CD4-positive, alpha-beta T cell treated with Interleukin-6 for 4 hours (primary cell): ENCODE data around the gene NDUFV3.
"Not testable (repeated sequence)": the region's sequence is repeated elsewhere in the genome, so short reads cannot be mapped to it uniquely, and the experiment has no call there.

Experiments used
- DNase-seq: peaks from one replicate; pipeline ENCODE4 v3.0.0-alpha.2; 2020; ENCODE audit warnings: mixed read lengths

NDUFV3 gene

DNA sequence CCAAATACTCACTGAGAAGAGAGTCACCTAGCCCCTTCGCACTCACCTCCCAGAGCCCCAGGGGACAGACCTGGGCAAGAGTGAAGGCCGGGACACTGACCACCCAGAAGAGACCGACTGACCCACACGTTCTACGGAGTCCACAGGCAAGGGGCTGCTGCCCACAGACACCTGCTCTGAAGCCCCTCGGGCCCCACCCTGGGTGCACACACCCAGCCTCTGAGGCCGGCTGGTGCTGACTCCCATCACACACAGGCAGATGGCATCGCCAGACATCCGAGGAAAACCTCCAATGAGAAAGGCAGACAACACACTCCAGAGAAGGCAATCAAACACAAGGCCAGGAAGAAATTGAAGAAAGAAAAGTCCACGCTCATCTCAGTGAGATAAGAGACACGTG is 35.9 kb upstream of the NDUFV3 start:
- no peak for DNase-seq

DNA sequence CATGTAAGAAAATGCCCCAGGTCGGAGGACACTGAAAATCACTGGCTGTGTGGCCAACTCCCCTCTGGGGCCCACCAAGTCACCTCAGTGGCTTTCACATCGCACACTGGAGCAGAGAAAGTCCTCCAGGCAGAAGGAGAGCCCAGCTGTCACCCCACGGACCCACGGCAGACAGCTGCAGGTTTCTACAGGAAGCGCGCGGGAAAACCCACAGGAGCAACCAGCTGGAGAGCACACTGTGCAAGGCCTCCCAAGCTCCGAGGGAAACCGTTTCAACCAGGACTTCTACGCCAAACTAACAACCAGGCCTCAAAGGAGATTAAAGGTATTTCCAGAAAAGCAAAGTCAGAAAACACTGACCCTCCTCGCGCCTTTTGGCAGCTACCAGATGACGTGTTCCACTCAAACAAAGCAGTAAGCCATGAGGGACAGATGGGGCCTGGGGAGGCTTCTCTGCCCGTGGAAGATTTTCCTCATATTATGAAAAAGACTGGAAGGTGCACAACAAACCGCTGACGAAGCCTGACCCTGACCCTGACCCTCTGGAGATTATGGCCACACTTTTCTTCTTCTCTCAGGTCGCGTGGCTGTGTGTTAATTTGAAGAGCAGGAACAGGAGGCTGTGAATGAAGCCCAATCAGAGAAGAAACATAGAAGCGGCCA is 34.8 kb upstream of the NDUFV3 start:
- no peak for DNase-seq

DNA sequence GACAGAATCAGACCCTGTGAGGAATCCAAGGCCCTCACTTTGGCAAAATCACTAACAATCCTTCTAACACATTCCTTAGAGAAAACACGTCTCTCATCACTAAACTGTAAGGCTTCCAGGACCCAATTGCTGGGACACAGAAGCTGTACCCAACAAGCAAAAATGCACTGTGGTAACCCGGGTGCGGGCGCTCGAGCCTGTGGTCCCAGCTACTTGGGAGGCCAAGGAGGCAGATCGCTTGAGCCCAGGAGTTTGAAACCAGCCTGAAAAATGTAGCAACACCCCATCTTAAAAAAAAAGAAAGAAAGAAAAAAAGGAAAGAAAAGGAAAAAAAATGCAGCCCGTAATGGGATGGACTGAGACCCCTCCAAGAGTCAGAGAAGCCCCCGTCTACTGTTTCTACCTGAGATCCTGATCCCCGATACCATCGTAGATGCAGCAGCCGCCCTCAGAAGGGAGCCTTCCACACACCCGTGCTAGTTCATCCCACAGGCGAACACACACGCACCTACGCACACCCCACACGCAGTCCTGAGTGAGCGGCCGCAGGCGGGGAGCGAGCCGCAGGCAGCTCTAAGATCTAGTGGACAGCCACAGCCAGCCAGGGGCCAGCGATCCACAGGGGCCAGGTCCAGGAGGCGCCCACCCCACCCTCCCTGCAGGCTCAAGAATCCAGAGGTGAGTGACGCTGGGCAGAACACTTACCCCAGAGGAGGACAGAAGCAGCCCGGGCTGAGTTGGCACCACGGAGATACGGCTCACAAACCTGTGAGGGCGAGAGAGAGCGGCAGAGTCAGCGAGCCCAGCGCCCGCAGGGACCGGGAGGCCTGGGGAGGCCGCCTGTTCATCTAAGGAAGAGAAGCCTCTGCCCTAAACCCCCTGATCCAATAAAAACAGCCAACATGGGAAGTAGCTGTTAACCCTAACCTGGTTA is 33.9 kb upstream of the NDUFV3 start:
- DNase-seq: no peak

DNA sequence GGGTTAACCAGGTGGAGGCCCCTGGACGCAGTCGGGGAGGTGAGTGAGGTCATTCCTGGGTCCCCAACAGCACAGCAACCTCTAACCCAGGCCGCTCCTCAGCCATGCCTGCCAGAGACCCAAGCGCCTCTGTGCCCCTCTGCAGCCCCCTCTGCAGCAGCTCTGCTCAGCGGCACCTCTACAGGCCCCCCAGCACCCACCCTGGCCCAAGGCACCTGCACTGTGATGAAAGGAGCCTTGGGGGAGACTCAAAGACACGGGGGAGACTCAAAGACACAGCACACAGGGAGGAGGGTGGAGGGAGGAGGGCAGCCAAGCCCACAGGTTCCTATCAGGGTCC is 33.2 kb upstream of the NDUFV3 start:
- no peak for DNase-seq

DNA sequence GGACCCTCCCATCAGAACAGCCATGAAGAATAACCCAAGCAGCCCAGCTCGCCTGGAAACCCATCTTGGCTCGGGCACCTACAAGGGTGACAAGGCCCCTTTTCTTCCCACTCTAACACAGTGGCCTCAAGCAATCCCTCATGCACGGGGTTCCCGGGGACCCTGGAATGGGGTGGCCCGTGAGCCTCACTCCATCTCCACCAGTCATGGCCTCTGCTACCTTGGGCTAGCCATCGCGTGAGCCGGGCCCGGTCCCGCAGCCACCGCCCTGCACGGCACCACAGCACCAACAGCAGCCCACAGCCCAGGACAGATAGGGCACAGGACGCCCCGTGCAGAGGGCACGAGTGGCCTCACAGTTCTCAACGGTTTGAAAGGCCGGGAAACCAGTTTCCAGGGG is 32.8 kb upstream of the NDUFV3 start:
- DNase-seq: no peak

DNA sequence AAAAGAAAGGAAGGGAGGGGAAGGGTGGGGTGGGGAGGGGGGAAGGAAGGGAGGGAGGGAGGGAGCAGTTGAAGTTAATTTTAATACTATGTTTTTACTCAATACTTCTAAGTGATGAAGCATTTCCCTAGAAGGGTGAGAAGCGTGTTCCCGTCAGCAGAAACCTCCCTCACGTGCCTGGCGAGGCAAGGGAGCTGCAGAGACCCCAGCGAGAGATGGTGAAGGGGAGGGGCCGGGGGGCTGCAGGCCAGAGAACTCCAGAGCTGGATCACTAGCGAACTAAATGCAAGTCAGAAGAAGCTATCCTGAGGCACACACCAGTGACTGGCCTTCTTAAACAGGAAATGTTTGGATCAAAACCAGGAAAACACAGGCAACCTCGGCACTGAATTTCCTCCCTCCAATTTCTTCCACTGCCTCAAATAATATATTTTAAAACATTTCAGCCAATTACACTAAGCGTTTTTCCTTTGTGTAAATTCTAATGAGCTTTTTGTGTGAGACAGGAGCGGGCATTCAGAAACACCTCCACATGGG is 31.7 kb upstream of the NDUFV3 start:
- no peak for DNase-seq

DNA sequence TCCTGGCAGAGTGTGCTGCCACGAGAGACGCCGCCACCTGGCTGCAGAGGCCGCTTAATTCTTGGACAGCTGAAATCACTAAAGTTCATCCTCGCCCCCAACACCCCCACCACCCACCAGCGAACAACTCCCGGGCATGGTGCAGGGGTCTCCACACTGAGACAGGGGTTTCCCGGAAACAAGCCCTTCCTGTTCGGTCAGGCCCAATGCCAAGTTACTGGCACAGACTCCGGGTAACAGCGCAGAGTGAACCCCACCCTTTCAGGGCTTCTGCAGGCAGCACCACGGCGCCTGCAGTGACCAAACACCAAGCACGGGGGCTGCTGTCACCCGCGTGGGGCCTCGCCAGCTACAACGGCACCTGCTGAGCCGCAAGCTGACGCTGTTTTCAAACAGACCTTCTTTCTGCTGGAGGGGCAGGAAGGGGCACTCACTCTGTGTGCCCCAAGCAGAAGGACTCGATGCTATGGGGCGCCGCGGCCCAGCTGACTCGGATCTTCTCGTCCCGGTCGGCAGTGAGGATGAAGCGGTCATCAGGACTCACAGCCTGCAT is 31.2 kb upstream of the NDUFV3 start:
- no peak for DNase-seq

DNA sequence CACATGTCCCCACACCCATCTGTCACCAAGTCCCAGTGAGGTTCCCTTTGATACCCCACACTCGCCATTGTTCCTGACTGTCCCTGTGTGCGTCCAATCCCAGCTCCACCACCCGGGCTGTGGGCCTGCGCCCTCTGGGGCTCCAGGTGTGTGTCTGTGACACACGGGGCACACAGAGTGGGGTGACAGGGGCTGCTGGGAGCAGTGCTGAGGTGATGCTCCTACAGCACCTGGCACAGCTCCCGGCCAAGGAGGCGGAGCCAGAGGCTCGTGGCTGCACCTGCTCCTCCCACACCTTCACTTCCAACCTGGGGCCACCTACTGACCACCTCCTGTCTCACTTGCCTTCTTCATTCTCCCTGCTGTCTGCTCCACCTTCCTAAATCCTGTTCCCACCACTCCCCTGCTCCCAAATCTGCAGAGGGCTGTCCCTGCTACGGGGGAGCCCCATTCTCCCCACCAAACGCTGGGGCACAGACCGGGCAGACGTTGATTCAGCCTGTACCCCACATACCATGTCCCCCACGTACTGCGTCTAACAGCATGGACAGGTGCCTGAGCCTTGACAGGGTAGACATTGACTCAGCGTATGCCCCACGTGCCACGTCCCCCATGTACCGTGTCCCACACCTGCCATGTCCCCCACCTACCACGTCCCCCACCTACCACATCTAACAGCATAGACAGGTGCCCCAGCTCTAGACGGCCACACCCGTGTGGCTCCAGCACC is 30.2 kb upstream of the NDUFV3 start:
- no peak for DNase-seq

DNA sequence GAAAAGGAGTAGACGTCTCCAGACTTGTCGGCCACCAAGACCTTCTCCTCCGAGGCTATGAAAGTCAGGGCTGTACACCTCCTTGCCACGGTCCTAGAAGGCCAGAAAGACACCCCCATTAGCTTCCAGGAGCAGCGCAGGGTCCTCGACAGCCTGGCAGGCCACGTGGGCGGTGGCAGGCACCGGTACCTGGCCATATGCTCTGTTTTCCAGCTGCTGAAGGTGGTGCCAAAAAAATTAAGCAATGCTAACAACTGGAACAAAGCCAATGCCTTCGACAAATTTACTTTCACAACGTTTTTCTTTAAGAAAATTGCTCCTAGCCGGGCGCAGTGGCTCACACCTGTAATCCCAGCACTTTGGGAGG is 29.6 kb upstream of the NDUFV3 start:
- DNase-seq: no peak

DNA sequence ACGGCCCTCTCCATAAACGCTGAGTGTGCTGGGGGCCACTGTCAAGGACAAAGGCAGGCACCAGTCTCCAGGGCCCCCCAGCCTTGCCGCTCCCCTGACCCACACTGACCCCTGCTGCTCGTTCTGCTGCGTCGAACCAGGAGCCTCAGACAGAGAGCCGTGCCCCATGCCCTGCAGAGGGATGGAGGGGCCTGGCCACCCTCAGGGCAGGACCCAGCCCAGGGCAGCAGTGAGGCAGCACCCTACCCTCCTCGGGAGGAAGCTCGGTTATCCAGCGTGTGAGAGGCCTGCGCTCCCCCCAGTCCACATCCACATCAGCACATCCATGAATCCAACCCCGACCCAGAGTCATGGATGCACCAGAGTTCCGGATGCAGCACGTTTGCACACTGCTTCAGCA is 28.8 kb upstream of the NDUFV3 start:
- DNase-seq: no peak

DNA sequence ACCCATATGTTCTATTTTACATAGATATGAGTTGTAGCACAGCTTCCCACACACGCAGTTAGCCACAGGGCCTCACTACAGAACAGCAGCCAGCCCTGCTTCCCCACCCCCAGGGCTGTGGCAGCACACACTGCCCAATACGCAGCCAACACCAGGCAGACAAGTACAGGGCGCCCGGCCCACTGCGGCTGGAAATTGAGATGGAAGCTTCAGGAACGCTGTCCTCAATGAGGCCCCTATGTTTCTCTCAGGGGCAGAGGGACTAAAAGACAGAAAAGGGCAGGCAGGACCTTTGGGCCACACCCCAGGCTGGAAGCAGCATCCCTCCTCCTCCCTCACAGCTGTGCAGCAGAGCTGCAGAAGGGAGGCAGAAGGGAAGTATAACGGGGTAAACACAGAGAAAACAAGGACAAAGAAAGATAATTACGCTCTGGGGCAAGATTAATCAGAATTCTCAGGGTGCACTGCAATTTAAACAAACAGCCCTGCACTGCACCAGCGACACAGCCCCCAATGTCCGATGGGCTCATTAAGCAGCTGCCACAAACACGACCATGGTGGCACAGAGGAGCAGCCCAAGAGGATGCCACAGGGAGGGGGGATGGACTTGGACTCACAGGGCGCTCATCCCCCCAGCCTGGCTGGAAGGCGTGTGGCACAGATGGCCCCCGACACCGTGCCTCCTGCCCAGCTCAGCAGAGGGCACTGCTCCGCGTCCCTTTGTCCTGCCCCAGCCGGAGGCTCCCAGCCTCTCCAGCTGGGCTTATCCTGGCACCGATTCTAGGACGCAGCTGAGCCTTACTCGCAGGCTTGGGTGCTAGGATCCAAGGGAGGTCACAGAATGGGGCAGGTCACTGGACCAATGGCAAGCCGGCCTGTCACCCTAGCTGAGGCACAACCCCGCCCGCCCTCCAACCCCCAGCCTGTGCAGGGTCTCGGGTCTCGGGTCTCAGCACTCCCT is 28.0 kb upstream of the NDUFV3 start:
- no peak for DNase-seq

DNA sequence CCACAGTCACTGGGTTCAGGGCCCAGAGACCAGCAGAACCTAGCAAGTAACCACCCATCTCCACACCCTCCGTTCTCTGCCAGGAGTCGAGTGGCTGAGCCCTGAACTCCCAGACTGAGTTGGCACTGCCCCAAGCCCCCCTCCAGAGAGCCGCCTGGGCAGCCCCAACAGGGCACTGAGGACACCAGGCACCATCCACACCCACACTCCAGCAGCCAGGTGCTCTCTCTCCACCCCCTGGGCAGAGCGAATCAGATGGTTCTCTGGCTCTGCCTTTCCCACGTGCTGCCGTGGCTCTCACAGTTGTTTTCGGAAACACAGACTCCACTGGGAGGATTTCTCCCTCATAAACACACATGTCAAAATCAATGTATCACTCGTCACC is 27.3 kb upstream of the NDUFV3 start:
- no peak for DNase-seq

DNA sequence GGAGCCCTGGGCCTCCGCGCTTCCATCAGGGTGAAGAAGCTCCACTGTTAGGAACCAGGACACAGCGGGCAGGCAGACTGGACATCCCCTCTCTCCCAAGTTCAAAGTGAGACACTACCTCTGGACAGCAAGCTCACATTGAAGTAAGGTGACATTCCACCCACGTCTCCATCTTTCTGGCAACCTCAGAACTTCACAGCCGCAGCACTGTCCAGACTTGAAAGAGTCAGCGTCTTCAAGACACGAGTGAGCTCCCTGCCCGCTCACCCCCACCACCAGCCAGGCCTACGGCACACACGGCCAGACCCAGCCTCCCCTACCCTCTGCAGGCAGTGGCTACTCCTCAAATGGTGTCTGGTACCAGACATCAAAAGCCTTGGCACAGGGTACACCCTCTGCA is 24.9 kb upstream of the NDUFV3 start:
- no peak for DNase-seq

DNA sequence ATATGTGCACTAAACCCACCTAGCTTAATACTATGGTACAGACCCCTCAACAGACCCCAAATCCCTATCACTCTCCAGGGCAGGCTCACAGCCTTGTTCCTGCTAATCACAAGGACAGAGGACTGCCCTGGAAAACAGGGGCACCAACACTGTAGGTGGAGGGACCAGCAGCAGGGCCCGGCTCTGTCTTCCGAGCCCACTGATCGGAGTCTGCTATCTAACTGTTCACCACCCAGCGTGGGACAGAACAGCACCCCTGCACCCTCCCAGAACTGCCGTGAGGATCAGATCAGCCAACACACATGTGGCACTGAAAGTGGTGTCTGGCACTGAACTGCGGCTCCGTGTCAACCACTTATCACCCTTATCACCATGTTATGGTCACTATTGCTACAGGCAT is 20.0 kb upstream of the NDUFV3 start:
- no peak for DNase-seq

DNA sequence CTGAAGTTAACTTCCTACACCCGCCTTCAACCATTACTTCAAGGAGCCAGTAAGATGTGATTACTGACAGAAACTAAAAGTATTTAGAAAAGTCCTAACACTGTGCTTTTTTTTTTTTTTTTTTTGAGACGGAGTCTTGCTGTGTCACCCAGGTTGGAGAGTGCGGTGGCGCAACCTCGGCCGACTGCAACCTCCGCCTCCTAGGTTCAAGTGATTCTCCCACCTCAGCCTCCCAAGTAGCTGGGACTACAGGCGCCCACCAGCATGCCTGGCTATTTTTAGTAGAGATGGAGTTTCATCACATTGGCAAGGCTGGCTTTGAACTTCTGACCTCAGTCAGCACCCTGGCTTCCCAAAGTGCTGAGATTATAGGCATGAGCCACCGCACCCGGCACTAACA is 17.3 kb upstream of the NDUFV3 start:
- DNase-seq: not testable (repeated sequence)

DNA sequence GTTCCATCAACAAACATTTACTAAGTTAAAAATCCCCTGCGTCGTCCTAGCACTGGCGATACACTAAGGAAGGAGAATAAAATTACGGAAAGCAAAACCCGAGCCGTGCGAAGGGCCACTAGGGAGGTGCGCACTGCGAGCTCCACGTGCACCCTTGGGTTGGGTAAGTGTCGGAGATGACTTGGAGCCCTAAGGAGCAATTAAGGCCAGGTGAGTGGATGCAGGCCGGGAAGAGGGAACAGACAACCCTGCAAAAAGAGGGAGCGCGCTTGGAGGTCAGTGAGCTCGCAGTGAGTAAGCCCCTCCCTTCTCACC is 14.5 kb upstream of the NDUFV3 start:
- no peak for DNase-seq

DNA sequence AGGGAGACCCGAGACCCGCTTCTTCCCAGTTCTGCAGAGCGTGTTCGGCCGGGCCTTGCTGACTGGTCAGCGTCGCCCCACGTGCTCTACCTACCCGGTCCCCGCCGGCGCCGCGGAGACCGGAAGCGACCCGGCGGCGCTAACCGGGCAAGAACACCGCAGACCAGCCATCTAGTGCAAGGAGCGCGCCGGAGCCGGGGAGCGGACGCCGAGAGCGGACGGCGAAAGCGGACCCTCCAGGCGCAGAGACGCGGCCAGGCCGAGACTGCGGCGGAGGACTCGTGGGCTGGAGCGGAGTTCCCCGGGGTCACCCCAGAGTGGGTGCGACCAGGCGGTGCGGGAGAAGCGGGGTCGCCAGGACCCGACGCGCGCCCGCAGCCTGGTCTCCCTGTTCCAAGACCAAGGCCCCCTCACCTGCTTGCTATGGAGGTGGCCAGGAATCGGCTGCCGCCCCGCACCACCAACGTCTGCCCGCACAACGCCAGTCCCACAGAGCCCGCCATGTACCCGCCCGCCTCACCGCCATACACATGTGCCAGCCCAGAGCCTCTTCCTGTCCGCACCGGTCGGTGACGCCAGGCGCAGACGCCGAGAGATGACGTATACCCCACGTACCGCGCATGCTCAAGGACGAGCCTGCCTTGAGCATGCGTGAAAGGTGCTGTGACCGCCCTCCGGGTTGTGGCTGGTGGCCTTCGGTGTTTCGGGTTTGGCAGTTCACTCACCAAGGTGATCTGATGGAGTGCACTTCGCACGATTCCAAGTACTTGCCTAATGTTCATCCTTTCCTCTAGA is 13.9 kb upstream of the NDUFV3 start, which contains the start of gene WDR4:
WDR4 (minus strand) TSS at position 547 of the 795 bp plus-strand sequence; CDS start at position 503, 44 bp downstream.
- peak; percentile 98 for DNase-seq

DNA sequence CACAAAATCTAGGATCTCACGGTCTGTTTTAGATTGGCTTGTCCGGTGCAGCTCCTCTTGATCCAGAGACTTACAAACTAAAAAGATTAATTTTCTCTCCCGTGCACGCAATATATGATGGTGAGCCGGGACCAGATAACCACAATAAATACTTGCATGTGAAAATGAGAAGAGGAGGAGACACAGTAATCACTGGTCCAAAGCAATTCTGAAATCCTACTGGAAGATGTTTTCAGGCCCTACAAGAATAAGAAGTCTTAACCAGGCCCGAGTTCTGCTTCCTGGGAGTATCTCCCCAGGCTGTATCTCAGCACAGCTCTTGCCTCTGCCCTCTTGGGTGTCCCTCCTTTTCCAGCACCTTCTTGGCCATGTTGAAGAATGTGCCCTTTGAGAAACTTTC is 12.8 kb upstream of the NDUFV3 start:
- no peak for DNase-seq

DNA sequence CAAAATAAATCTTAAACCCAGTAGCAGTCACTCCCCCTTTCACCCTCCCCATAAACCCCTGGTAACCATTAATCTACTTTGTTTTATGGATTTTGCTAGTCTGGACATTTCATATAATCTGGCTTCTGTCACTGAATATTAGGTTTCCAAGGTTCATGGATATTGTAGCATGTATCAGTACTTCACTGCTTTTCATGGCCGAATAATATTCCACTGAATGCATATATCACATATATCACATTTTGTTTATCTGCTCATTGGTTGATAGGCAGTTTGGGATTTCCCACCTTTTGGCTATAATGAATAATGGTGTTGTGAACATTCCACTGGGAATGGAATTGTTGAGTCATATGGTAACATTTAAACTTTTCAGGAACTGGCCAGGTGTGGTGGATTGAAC is 9.2 kb upstream of the NDUFV3 start:
- no peak for DNase-seq

DNA sequence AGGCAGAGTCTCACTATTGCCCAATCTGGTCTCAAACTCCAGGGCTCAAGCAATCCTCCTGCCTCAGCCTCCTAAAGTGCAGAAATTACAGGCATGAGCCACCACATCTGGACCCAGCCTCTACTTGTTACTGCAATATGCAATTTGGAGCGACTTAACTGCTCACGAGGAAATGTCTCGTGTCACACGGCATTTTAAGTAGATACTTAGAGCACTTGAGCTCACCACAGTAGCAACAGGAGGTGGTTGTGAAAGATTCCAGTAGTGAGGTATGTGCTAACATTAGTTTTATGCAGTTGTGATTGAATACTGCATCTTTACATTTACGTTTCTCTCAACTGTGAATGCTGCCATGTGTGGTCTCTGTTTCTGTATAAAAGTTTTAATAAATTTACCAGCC is 5.8 kb upstream of the NDUFV3 start:
- no peak for DNase-seq

DNA sequence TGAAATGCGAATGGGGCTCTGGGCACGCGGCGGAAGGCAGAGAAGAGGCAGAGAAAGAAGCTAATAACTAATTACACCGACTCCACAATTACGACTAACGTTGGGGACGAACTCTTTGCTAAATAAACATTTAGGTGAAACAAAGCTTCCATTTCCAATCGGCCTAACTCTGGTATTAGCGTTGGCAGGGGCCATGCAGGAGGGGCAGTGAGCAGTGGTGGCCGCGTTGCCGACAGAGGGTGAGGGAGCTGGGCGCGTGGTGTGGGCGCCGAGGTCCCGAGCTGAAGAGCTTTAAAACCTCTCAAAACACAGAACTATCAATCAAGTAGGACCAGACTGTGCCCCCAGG is 553 bp upstream of the NDUFV3 start:
- no peak for DNase-seq

DNA sequence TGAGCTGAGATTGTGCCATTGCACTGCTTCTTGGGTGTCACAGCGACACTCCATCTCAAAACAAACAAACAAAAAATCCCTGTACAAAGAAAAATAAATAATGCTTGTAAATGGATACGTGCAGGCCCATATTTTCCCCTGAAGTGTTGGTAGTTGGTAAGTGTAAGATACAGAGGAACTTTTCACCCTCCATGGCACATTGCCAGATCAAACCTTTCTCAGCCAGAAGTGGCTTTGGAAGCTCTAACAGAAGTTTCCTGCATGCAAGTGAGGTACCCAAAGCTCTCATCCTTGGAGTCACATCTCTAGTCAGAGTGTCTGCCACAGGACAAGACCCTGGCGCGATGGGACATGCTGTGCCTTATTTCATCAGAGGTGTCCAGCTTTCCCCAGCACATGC is 7.3 kb downstream of the NDUFV3 start:
- no peak for DNase-seq
